ENCODE results near the gene ADGB.

- TF ChIP-seq CTCF (IDR thresholded peaks at IDR 0.05; ENCODE audit: low read depth, low read length) (no peak), EZH2phosphoT487 (IDR thresholded peaks at IDR 0.05; ENCODE audit: low read depth) (no peak)
Observed at GRCh38 chr6:146861716-146862115, 262.9 kb downstream of the ADGB start.
